CD4-positive, alpha-beta T cell treated with Interleukin-21 for 1 hour (primary cell): ENCODE results near the gene HTR1E.
"Not testable (repeated sequence)": the region's sequence is repeated elsewhere in the genome, so short reads cannot be mapped to it uniquely, and the experiment has no call there.

Experiments used
- DNase-seq: peaks from one replicate; pipeline ENCODE4 v3.0.0-alpha.2; 2020

HTR1E gene

GRCh38 chr6:86937219-86938079 is at the start of gene HTR1E:
Gene HTR1E (plus strand): TSS chr6:86937528. CDS start chr6:87015335, 77,807 bp downstream.
- DNase-seq, result no peak

- DNase-seq, result no peak
These were observed 49.0 kb upstream of the HTR1E start for GRCh38 chr6:86888301-86888700.

GRCh38 chr6:86897265-86897664 is 40.1 kb upstream of the HTR1E start:
- not testable (repeated sequence) for DNase-seq

GRCh38 chr6:86913795-86914194 is 23.5 kb upstream of the HTR1E start:
- DNase-seq, result no peak

GRCh38 chr6:86916393-86916792 is 20.9 kb upstream of the HTR1E start:
- no peak for DNase-seq

- DNase-seq, result not testable (repeated sequence)
These were observed 10.2 kb upstream of the HTR1E start for GRCh38 chr6:86927138-86927537.

- DNase-seq, result not testable (repeated sequence)
These were observed 9.5 kb upstream of the HTR1E start for GRCh38 chr6:86927859-86928258.

GRCh38 chr6:86934365-86934764 is 3.0 kb upstream of the HTR1E start:
- DNase-seq, result no peak

GRCh38 chr6:86936834-86937218 is 502 bp upstream of the HTR1E start:
- DNase-seq, result no peak

GRCh38 chr6:86938814-86939213 is 1.5 kb downstream of the HTR1E start:
- no peak for DNase-seq

- no peak for DNase-seq
These were observed 4.1 kb downstream of the HTR1E start for GRCh38 chr6:86941461-86941860.

- no peak for DNase-seq
These were observed 5.6 kb downstream of the HTR1E start for GRCh38 chr6:86942769-86943516.

GRCh38 chr6:86943819-86944407 is 6.6 kb downstream of the HTR1E start:
- no peak for DNase-seq

GRCh38 chr6:86949771-86950170 is 12.4 kb downstream of the HTR1E start:
- DNase-seq, result no peak

GRCh38 chr6:86952991-86953390 is 15.7 kb downstream of the HTR1E start:
- no peak for DNase-seq

GRCh38 chr6:86959656-86960055 is 22.3 kb downstream of the HTR1E start:
- DNase-seq, result no peak

GRCh38 chr6:86961455-86962200 is 24.3 kb downstream of the HTR1E start:
- DNase-seq, result no peak

GRCh38 chr6:86963352-86963751 is 26.0 kb downstream of the HTR1E start:
- no peak for DNase-seq

- no peak for DNase-seq
These were observed 26.8 kb downstream of the HTR1E start for GRCh38 chr6:86964029-86964579.

- DNase-seq, result no peak
These were observed 28.9 kb downstream of the HTR1E start for GRCh38 chr6:86966271-86966670.

- no peak for DNase-seq
These were observed 32.2 kb downstream of the HTR1E start for GRCh38 chr6:86969573-86969972.

GRCh38 chr6:86973088-86973487 is 35.8 kb downstream of the HTR1E start:
- no peak for DNase-seq

GRCh38 chr6:86978251-86978650 is 40.9 kb downstream of the HTR1E start:
- no peak for DNase-seq
